SK-N-SH (cell line): ENCODE results near the gene GLRA1. TPM values are rescaled to one million over a fixed set of nuclear protein-coding genes. Genes with fewer than 3 reads are reported as not detected.

Source experiments
- CTCF ChIA-PET: fragments of 300-600, 350-600 bp; formaldehyde crosslinking; extraction: SDS; loops from one replicate; lab custom pipeline; 2021; lab: Yijun Ruan, JAX
- POLR2A ChIA-PET: fragments of 350-600 bp; sonication (Branson Sonifier 250); formaldehyde crosslinking; extraction: SDS; loops from one replicate; lab custom pipeline; 2020; ENCODE audit warnings: antibody characterized with exemption, inconsistent platforms; lab: Yijun Ruan, JAX
- DNase-seq: peaks from one replicate; pipeline ENCODE4 v3.0.0; 2012
- H2AFZ ChIP-seq: fragments of 200-600 bp; sonication (generic); 2 replicates; pipeline ENCODE4 v1.8.1; 2016; ENCODE audit warnings: antibody characterized with exemption, mild to moderate bottlenecking, low read depth
- H3F3A ChIP-seq: fragments of 200-600 bp; sonication (generic); replicated peaks from 2 replicates; pipeline ENCODE3; 2016; ENCODE audit warnings: antibody characterized with exemption, mild to moderate bottlenecking; ENCODE audit not compliant: insufficient read depth
- H3K27ac ChIP-seq, 2 experiments: fragments of 200-500 bp in 1 of 2; fragments of 200-600 bp in 1 of 2; sonication (Bioruptor generic) in 1 of 2; sonication (generic), shearing (Covaris generic) in 1 of 2; 2 replicates each; pipeline versions ENCODE4 v1.5.1 to v1.6.1; 2014 to 2016; ENCODE audit warnings: low read depth in 2 of 2, inconsistent platforms in 1 of 2, low read length in 1 of 2, mild to moderate bottlenecking in 1 of 2, mixed read lengths in 1 of 2
- H3K27me3 ChIP-seq: fragments of 200-600 bp; sonication (generic), shearing (Covaris generic); 2 replicates; pipeline ENCODE4 v1.6.1; 2016; ENCODE audit warnings: mixed run types; ENCODE audit not compliant: insufficient read depth
- H3K36me3 ChIP-seq, 2 experiments: fragments of 200-500 bp in 1 of 2; fragments of 200-600 bp in 1 of 2; sonication (Bioruptor generic) in 1 of 2; sonication (generic) in 1 of 2; replicated peaks in 1 of 2; 2 replicates each; pipeline versions ENCODE3 to v1.5.1; 2014 to 2016; ENCODE audit warnings: low read length in 1 of 2, mild to moderate bottlenecking in 1 of 2; ENCODE audit not compliant: insufficient read depth in 2 of 2, control insufficient read depth in 1 of 2
- H3K4me1 ChIP-seq, 2 experiments: fragments of 200-500 bp in 1 of 2; fragments of 200-600 bp in 1 of 2; sonication (Bioruptor generic) in 1 of 2; sonication (generic), shearing (Covaris generic) in 1 of 2; 2 replicates each; pipeline versions ENCODE4 v1.5.1 to v1.6.1; 2014 to 2016; ENCODE audit warnings: low read depth in 1 of 2, low read length in 1 of 2, mixed run types in 1 of 2; ENCODE audit not compliant: insufficient read depth in 2 of 2, control insufficient read depth in 1 of 2
- H3K4me2 ChIP-seq: fragments of 200-600 bp; sonication (generic), shearing (Covaris generic); 2 replicates; pipeline ENCODE4 v1.6.1; 2017; ENCODE audit warnings: mixed run types
- H3K4me3 ChIP-seq, 2 experiments: fragments of 200-500 bp in 1 of 2; fragments of 200-600 bp in 1 of 2; sonication (Bioruptor generic) in 1 of 2; sonication (generic), shearing (Covaris generic) in 1 of 2; 2 replicates each; pipeline versions ENCODE4 v1.5.1 to v1.8.1; 2014 to 2016; ENCODE audit warnings: low read depth in 2 of 2, inconsistent platforms in 1 of 2, low read length in 1 of 2, mild to moderate bottlenecking in 1 of 2, mixed read lengths in 1 of 2, moderate library complexity in 1 of 2
- H3K79me2 ChIP-seq: fragments of 200-600 bp; sonication (generic); 2 replicates; pipeline ENCODE4 v1.8.1; 2017; ENCODE audit warnings: mild to moderate bottlenecking; ENCODE audit not compliant: insufficient read depth
- H3K9ac ChIP-seq: fragments of 200-600 bp; sonication (generic); 2 replicates; pipeline ENCODE4 v1.6.1; 2017; ENCODE audit warnings: mixed run types
- H3K9me2 ChIP-seq: fragments of 200-600 bp; sonication (generic); 2 replicates; pipeline ENCODE4 v1.6.1; 2017; ENCODE audit warnings: mixed run types
- H3K9me3 ChIP-seq: fragments of 200-600 bp; sonication (generic); 2 replicates; pipeline ENCODE4 v1.6.1; 2017; ENCODE audit warnings: mixed run types, mild to moderate bottlenecking, moderate library complexity
- H4K20me1 ChIP-seq: fragments of 200-600 bp; sonication (generic); 2 replicates; pipeline ENCODE4 v1.6.1; 2017; ENCODE audit warnings: mild to moderate bottlenecking, mixed run types; ENCODE audit not compliant: insufficient read depth
- ELF1 ChIP-seq: IDR thresholded peaks from 2 replicates; pipeline ENCODE4 v1.4.0; 2012
- EP300 ChIP-seq, 2 experiments: IDR thresholded peaks; 2 replicates each; pipeline versions ENCODE4 v1.4.0 to v1.6.1; 2012; ENCODE audit warnings: borderline replicate concordance in 1 of 2, low read depth in 1 of 2, low read length in 1 of 2
- FOSL2 ChIP-seq: IDR thresholded peaks from 2 replicates; pipeline ENCODE4 v1.4.0; 2012; ENCODE audit warnings: low read depth, mild to moderate bottlenecking, moderate library complexity, borderline replicate concordance
- GABPA ChIP-seq: IDR thresholded peaks from 2 replicates; pipeline ENCODE4 v1.4.0; 2012; ENCODE audit warnings: low read depth, mild to moderate bottlenecking
- MEF2A ChIP-seq: IDR thresholded peaks from 2 replicates; pipeline ENCODE4 v1.4.0; 2012; ENCODE audit warnings: low read depth, borderline replicate concordance
- NFIC ChIP-seq: IDR thresholded peaks from 2 replicates; pipeline ENCODE4 v1.4.0; 2012; ENCODE audit warnings: borderline replicate concordance
- TCF12 ChIP-seq: IDR thresholded peaks from 2 replicates; pipeline ENCODE4 v1.4.0; 2012
- TEAD4 ChIP-seq: IDR thresholded peaks from 2 replicates; pipeline ENCODE4 v1.4.0; 2012; ENCODE audit warnings: mild to moderate bottlenecking, borderline replicate concordance; ENCODE audit not compliant: insufficient read depth
- USF1 ChIP-seq: IDR thresholded peaks from 2 replicates; pipeline ENCODE4 v1.4.0; 2012; ENCODE audit warnings: low read depth, borderline replicate concordance
- YY1 ChIP-seq: IDR thresholded peaks from 2 replicates; pipeline ENCODE4 v1.4.0; 2012; ENCODE audit warnings: low read depth, mild to moderate bottlenecking
- WGBS: methylation state at CpG from one replicate; pipeline ENCODE4 v1.1.6; 2017; ENCODE audit warnings: low lambda C conversion rate; 5-methylcytosine and 5-hydroxymethylcytosine counted together
- polyA plus RNA-seq, 3 experiments: library from polyadenylated mRNA; depleted of rRNA; stranded (reverse); fragments of >200 nt; gene quantifications; 2 replicates each; pipeline ENCODE4 v1.2.3, GENCODE V29; 2012
- TF ChIP-seq, protein P1 (sequence below): IDR thresholded peaks from 2 replicates; pipeline ENCODE4; 2012
- TF ChIP-seq, protein P2 (sequence below): fragments of 150-350 bp; IDR thresholded peaks from 2 replicates; pipeline ENCODE4 v1.6.1; 2017; ENCODE audit warnings: antibody characterized with exemption, low read length, low read depth, borderline replicate concordance

Gene GLRA1
- polyA plus RNA-seq, 1 of the 3 experiments (the other 2 are of a cell fraction): not detected

- no peaks in the 10 kb centered on the region for H3K9me3 ChIP-seq
- WGBS: 93% methylated on average over 1 of the region's 1 CpG
- 0 out of 4 replicates have a peak, but pooled peaks cover 0 to under 1% of the 10 kb centered on the region in 2 experiments for H3K4me1 ChIP-seq
- CTCF ChIA-PET: interaction anchor here (1.2 to 1.7 kb wide), 2 partner anchors 11 to 14 kb away, joined by 3 to 6 read pairs; no protein-coding TSS in a partner anchor
- DNase-seq: no peak
- TF ChIP-seq EP300 (IDR thresholded peaks at IDR 0.05; ENCODE audit: borderline replicate concordance in 1 of 2, low read depth in 1 of 2, low read length in 1 of 2): no peak
- TF ChIP-seq USF1: no peak
- TF ChIP-seq, protein P1, sequence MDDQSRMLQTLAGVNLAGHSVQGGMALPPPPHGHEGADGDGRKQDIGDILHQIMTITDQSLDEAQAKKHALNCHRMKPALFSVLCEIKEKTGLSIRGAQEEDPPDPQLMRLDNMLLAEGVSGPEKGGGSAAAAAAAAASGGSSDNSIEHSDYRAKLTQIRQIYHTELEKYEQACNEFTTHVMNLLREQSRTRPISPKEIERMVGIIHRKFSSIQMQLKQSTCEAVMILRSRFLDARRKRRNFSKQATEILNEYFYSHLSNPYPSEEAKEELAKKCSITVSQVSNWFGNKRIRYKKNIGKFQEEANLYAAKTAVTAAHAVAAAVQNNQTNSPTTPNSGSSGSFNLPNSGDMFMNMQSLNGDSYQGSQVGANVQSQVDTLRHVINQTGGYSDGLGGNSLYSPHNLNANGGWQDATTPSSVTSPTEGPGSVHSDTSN: no peak
- no peak for TF ChIP-seq MEF2A
- no peak for TF ChIP-seq NFIC
- TF ChIP-seq GABPA: no peak
- no peak for TF ChIP-seq TCF12
- TF ChIP-seq YY1: no peak
- TF ChIP-seq TEAD4: no peak
- TF ChIP-seq, protein P2, sequence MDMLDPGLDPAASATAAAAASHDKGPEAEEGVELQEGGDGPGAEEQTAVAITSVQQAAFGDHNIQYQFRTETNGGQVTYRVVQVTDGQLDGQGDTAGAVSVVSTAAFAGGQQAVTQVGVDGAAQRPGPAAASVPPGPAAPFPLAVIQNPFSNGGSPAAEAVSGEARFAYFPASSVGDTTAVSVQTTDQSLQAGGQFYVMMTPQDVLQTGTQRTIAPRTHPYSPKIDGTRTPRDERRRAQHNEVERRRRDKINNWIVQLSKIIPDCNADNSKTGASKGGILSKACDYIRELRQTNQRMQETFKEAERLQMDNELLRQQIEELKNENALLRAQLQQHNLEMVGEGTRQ: no peak
- TF ChIP-seq, all 33 proteins: peak for 0
- Histone ChIP-seq H3K9me2 (no peaks in the 10 kb centered on the region), H3K36me3 (peaks cover 74 to 83% of the 10 kb centered on the region in 2 experiments), H3K9ac (no peak overlapping the region), H3K4me2 (no peak overlapping the region), H4K20me1 (peaks cover 8% of the 10 kb centered on the region), H2AFZ (no peak overlapping the region), H3K4me3 (no peak overlapping the region), H3K27ac (no peak overlapping the region), H3K79me2 (peaks cover 47% of the 10 kb centered on the region), H3F3A (peaks cover 6% of the 10 kb centered on the region), H3K27me3 (no peaks in the 10 kb centered on the region)
- POLR2A ChIA-PET: no interaction called here
Measured at GRCh38 chr5:151810897-151811296, 113.8 kb downstream of the GLRA1 start.

- WGBS: 26% methylated on average over 1 of the region's 1 CpG
- Histone ChIP-seq H3K36me3 (peaks cover 79 to 85% of the 10 kb centered on the region in 2 experiments), H3K4me3 (no peak overlapping the region), H4K20me1 (peaks cover 10% of the 10 kb centered on the region), H3K27ac (no peak overlapping the region), H3F3A (peaks cover 7% of the 10 kb centered on the region), H3K9me3 (no peaks in the 10 kb centered on the region), H3K9ac (no peak overlapping the region), H2AFZ (no peak overlapping the region), H3K4me1 (peaks cover 0 to 5% of the 10 kb centered on the region in 2 experiments; a peak in 1 of 4 replicates), H3K4me2 (no peak overlapping the region), H3K79me2 (peaks cover 52% of the 10 kb centered on the region), H3K9me2 (no peaks in the 10 kb centered on the region), H3K27me3 (no peaks in the 10 kb centered on the region)
- CTCF ChIA-PET: interaction anchor here (1.2 to 1.7 kb wide), 2 partner anchors 10 to 15 kb away, joined by 3 to 6 read pairs; no protein-coding TSS in a partner anchor
- POLR2A ChIA-PET: no interaction called here
- TF ChIP-seq FOSL2: 0 out of 2 replicates have a peak, but pooled peaks have one; percentile 1
- no peak for TF ChIP-seq ELF1
- DNase-seq: no peak
Measured at GRCh38 chr5:151810449-151810848, 114.2 kb downstream of the GLRA1 start.
